ENCODE results near the gene EFCAB9.
A peak's percentile ranks its signal among the peaks of the same experiment; 100 is the strongest.

The EFCAB9 gene

DNA sequence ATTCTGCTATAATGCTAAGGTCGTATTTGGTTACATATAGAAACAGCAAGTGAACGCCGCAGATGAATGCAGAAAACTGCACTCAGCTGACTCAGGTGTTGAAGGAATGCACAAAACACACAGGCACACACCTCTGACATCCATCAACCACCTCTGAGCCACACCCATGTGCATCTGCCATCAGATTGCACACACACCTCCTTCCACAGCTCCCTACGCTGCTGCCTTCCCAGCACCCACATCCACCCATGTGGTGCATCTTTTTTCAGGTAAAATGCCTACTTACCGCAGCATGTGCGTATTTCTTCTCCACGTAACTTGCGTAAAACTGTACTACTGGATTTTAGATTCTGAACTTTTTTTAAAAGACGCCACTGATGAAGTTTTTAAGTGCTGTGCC lies 13.0 kb upstream of the EFCAB9 start:
- H3K9me3 ChIP-seq (ENCODE audit: insufficient read depth, low read depth, low read length) = no peaks in the 10 kb centered on the region
- no peaks in the 10 kb centered on the region for H3K27me3 ChIP-seq (ENCODE audit: insufficient read depth, low read length)
- H3K36me3 ChIP-seq (ENCODE audit: insufficient read depth, low read depth, low read length) = no peaks in the 10 kb centered on the region
- no peak overlapping the region for H3K9ac ChIP-seq (ENCODE audit: low read depth, low read length)
- H3K4me1 ChIP-seq (ENCODE audit: insufficient read depth, low read length) = peaks cover 15% of the 10 kb centered on the region
- H3K27ac ChIP-seq (ENCODE audit: low read length) = no peak overlapping the region
- no peak overlapping the region for H3K4me3 ChIP-seq (ENCODE audit: low read length)

GRCh38 chr5:172182291-172182690 lies 11.7 kb upstream of the EFCAB9 start:
- Histone ChIP-seq H3K27ac (ENCODE audit: low read length) (no peak overlapping the region), H3K27me3 (ENCODE audit: insufficient read depth, low read length) (peaks cover 8% of the 10 kb centered on the region; the same call in 1 of the 2 replicates), H3K9ac (ENCODE audit: low read depth, low read length) (no peak overlapping the region), H3K4me3 (ENCODE audit: low read length) (no peak overlapping the region), H3K4me1 (ENCODE audit: insufficient read depth, low read length) (peaks cover 18% of the 10 kb centered on the region), H3K36me3 (ENCODE audit: insufficient read depth, low read depth, low read length) (no peaks in the 10 kb centered on the region), H3K9me3 (ENCODE audit: insufficient read depth, low read depth, low read length) (no peaks in the 10 kb centered on the region)

- Histone ChIP-seq H3K36me3 (ENCODE audit: insufficient read depth, low read depth, low read length) (no peaks in the 10 kb centered on the region), H3K27me3 (ENCODE audit: insufficient read depth, low read length) (peaks cover 8% of the 10 kb centered on the region; the same call in 1 of the 2 replicates), H3K9ac (ENCODE audit: low read depth, low read length) (no peak overlapping the region), H3K9me3 (ENCODE audit: insufficient read depth, low read depth, low read length) (no peaks in the 10 kb centered on the region), H3K4me3 (ENCODE audit: low read length) (no peak overlapping the region), H3K4me1 (ENCODE audit: insufficient read depth, low read length) (peaks cover 14% of the 10 kb centered on the region), H3K27ac (ENCODE audit: low read length) (no peak overlapping the region)
Observed at GRCh38 chr5:172183881-172184280, 10.1 kb upstream of the EFCAB9 start.

DNA sequence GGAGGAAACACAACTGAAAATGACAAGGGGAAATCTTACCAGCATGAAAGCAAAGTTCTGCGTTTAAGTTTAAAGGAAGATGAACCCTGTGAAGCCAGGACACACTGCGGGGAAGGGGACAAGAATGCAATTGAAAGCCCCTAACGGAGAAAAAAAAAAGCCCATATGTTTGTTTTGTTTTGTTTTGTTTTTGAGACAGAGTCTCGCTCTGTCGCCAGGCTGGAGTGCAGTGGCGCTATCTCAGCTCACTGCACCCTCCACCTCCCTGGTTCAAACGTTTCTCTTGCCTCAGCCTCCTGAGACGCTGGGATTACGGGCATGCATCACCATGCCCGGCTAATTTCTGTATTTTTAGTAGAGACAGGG lies 8.9 kb upstream of the EFCAB9 start:
- Histone ChIP-seq H3K27me3 (ENCODE audit: insufficient read depth, low read length) (peaks cover 17% of the 10 kb centered on the region; the same call in 1 of the 2 replicates), H3K9me3 (ENCODE audit: insufficient read depth, low read depth, low read length) (no peaks in the 10 kb centered on the region), H3K27ac (ENCODE audit: low read length) (no peak overlapping the region), H3K4me1 (ENCODE audit: insufficient read depth, low read length) (peaks cover 8% of the 10 kb centered on the region; the same call in 1 of the 2 replicates), H3K36me3 (ENCODE audit: insufficient read depth, low read depth, low read length) (no peaks in the 10 kb centered on the region), H3K4me3 (ENCODE audit: low read length) (no peak overlapping the region), H3K9ac (ENCODE audit: low read depth, low read length) (no peak overlapping the region)

DNA sequence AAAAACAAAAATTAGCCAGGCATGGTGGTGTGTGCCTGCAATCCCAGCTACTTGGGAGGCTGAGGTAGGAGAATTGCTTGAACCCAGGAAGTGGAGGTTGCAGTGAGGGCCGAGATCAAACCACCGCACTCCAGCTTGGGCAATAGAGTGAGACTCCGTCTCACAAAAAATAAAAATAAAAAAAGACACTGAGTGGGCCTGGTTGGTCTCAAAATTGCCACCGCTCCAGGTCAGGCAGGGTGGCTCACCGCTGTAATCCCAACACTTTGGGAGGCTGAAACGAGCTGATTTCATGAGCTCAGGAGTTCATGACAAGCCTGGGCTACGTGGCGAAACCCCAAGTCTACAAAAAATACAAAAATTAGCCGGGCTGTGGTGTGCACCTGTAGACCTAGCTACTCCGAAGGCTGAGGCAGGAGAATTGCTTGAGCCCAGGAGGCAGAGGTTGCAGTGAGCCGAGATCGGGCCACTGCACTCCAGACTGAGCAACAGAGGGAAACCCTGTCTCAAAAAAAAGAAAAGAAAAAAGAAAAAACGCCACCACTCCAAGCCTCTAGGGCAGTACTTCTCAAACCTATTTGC lies 7.8 kb upstream of the EFCAB9 start:
- H3K4me1 ChIP-seq (ENCODE audit: insufficient read depth, low read length) = peaks cover 8% of the 10 kb centered on the region; the same call in 1 of the 2 replicates
- H3K9me3 ChIP-seq (ENCODE audit: insufficient read depth, low read depth, low read length) = no peaks in the 10 kb centered on the region
- H3K27ac ChIP-seq (ENCODE audit: low read length) = no peak overlapping the region
- H3K9ac ChIP-seq (ENCODE audit: low read depth, low read length) = no peak overlapping the region
- H3K36me3 ChIP-seq (ENCODE audit: insufficient read depth, low read depth, low read length) = no peaks in the 10 kb centered on the region
- H3K27me3 ChIP-seq (ENCODE audit: insufficient read depth, low read length) = peaks cover 20% of the 10 kb centered on the region; the same call in 1 of the 2 replicates
- peak overlapping the region; percentile 81 for H3K4me3 ChIP-seq (ENCODE audit: low read length)

DNA sequence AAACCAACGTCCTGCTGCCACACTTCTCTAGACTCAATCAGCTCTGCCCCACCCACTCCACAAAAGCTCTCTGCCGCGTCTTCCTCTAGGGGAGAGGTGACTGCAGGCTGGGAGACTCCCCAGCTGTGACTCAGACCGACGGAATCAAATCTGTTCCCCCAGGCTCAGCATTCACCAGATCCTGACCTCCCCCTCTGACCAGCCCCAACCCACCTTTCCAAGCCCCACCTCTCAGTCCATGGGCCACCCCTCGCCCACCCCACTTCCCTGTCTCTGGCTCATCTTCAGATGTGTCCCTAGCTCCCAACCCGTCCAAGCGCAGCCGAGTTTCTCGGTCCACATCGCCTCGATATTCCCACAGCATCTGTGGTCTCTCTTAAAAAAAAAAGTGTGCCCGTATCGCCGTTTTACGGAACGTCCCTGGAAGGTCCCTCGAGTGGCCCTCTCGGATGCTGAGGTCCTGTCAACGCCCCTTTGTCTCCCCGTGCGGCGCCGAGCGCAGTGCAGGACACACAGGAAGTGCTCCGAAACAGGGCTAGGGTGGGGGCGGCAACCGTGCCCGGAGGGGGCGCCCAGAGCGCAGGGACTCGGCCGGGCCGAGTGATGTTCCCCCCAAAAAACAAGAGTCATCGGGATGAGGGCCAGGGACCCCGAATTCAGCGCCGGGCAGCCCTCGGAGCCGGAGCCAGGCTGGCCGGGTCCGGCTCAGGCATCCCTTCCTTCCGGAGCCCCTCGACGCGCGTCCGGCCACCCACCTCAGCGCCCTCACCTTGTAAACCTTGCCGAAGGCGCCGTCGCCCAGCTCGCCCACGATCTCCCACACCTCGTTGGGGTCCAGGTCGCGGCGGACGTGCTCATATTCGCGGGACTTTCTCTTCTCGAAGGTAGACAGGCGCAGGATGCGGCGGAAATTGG lies 6.6 kb upstream of the EFCAB9 start:
- H3K27ac ChIP-seq (ENCODE audit: low read length) = no peak overlapping the region
- H3K9me3 ChIP-seq (ENCODE audit: insufficient read depth, low read depth, low read length) = no peaks in the 10 kb centered on the region
- H3K27me3 ChIP-seq (ENCODE audit: insufficient read depth, low read length) = peaks cover 20% of the 10 kb centered on the region; the same call in 1 of the 2 replicates
- peaks cover 8% of the 10 kb centered on the region; the same call in 1 of the 2 replicates for H3K4me1 ChIP-seq (ENCODE audit: insufficient read depth, low read length)
- H3K36me3 ChIP-seq (ENCODE audit: insufficient read depth, low read depth, low read length) = no peaks in the 10 kb centered on the region
- peak overlapping the region; percentile 66; the same call in 1 of the 2 replicates for H3K9ac ChIP-seq (ENCODE audit: low read depth, low read length)
- peak overlapping the region; percentile 81 for H3K4me3 ChIP-seq (ENCODE audit: low read length)

DNA sequence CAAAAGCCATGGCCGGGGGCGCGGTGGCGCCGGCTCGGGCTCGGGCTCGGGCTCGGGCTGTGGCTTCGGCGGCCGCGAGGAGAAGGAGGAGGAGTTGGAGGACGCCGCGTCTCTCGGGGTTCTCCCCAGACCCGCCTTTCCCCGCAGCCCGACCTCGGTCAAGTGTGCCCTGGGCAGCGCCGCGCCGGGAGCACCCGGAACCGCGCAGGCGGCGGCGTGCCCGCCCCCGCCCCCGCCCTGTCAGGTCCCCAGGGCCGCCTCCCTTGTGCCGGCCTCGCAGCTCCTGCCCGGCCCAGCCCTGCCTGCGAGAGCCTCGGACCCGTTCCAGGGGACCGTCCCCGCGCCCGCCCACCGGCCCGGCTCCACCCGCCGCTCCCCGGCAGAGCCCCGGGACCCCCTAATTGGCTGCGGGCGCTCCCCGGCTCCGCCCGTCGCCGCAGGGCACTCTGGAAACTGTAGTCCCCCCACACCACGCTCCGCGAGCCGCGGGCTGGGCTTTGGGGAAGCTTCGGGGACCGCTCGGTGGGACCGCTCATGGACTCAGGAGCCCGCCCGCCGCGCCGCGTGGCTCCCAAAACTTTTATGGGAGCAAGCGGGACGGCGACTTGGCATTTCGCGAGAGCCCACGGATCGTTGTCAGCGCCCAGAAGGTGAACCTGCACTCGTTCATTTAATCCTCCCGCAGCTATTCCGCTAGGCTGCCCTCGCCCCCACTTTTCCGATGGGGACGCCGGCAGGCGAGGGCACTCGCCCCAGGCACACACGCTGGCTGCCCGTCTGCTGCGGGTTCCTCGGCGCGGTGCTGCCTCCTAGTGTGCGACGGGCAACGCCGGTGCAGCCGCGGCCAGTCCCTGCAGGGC lies 5.7 kb upstream of the EFCAB9 start, which contains the start of gene STK10:
Gene STK10, minus strand, starts transcription at position 192 of the 860 bp plus-strand sequence. Its CDS starts 182 bp downstream, at position 10.
- Histone ChIP-seq H3K9ac (ENCODE audit: low read depth, low read length) (peak within 1 kb of the TSS; percentile 66; the same call in 1 of the 2 replicates), H3K9me3 (ENCODE audit: insufficient read depth, low read depth, low read length) (no peaks in the 10 kb centered on the region), H3K4me1 (ENCODE audit: insufficient read depth, low read length) (peaks cover 8% of the 10 kb centered on the region; the same call in 1 of the 2 replicates), H3K36me3 (ENCODE audit: insufficient read depth, low read depth, low read length) (no peaks in the 10 kb centered on the region), H3K27ac (ENCODE audit: low read length) (no peak within 1 kb of the TSS), H3K27me3 (ENCODE audit: insufficient read depth, low read length) (peaks cover 20% of the 10 kb centered on the region; the same call in 1 of the 2 replicates), H3K4me3 (ENCODE audit: low read length) (peak within 1 kb of the TSS; percentile 81)

DNA sequence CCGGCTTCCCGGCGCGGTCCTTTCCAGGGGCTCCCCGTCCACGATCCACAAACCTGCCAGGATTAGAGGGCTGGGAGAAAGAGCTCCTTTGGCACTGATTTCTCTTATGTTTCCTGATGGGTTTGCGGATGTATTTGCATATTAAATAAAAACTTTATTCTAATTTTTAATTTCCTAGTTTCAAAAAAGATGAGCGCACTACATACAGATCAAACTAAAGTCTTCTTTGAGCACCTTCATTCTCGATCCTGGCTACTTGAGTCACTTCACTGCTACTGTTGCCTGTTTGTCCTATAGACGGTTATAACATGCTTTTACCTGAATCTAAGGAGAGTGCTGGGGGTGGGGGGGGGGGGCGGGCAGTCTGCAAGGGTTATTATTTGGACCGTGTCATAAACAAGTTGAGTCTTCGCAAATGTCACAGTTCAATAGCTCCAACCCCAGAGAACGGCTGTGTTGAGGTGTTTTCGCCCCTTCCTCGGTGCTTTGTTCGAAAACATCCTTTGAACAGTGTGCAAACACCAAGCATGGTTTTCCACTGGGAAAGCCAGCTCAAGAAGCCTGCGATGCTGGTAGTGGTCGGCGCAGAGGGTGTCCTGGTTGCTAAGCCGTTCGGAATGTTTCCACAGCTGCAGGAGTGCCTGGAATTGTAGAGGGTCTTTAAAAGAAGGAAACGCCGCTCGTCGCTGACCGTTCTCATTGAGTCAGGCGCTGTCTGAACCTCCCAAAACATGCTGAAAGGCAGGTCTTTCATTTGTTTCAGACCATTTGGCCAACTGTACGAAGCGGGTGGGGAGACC lies 4.9 kb upstream of the EFCAB9 start:
- Histone ChIP-seq H3K4me1 (ENCODE audit: insufficient read depth, low read length) (peaks cover 8% of the 10 kb centered on the region; the same call in 1 of the 2 replicates), H3K36me3 (ENCODE audit: insufficient read depth, low read depth, low read length) (no peaks in the 10 kb centered on the region), H3K9me3 (ENCODE audit: insufficient read depth, low read depth, low read length) (no peaks in the 10 kb centered on the region), H3K27ac (ENCODE audit: low read length) (no peak overlapping the region), H3K4me3 (ENCODE audit: low read length) (peak overlapping the region; percentile 81), H3K27me3 (ENCODE audit: insufficient read depth, low read length) (peaks cover 20% of the 10 kb centered on the region; the same call in 1 of the 2 replicates), H3K9ac (ENCODE audit: low read depth, low read length) (peak overlapping the region; percentile 66; the same call in 1 of the 2 replicates)

- Histone ChIP-seq H3K4me3 (ENCODE audit: low read length) (peak overlapping the region; percentile 81), H3K27me3 (ENCODE audit: insufficient read depth, low read length) (peaks cover 20% of the 10 kb centered on the region; the same call in 1 of the 2 replicates), H3K9me3 (ENCODE audit: insufficient read depth, low read depth, low read length) (no peaks in the 10 kb centered on the region), H3K4me1 (ENCODE audit: insufficient read depth, low read length) (peaks cover 8% of the 10 kb centered on the region; the same call in 1 of the 2 replicates), H3K27ac (ENCODE audit: low read length) (no peak overlapping the region), H3K9ac (ENCODE audit: low read depth, low read length) (peak overlapping the region; percentile 14; the same call in 1 of the 2 replicates), H3K36me3 (ENCODE audit: insufficient read depth, low read depth, low read length) (no peaks in the 10 kb centered on the region)
Observed at GRCh38 chr5:172189693-172190296, 4.2 kb upstream of the EFCAB9 start.

DNA sequence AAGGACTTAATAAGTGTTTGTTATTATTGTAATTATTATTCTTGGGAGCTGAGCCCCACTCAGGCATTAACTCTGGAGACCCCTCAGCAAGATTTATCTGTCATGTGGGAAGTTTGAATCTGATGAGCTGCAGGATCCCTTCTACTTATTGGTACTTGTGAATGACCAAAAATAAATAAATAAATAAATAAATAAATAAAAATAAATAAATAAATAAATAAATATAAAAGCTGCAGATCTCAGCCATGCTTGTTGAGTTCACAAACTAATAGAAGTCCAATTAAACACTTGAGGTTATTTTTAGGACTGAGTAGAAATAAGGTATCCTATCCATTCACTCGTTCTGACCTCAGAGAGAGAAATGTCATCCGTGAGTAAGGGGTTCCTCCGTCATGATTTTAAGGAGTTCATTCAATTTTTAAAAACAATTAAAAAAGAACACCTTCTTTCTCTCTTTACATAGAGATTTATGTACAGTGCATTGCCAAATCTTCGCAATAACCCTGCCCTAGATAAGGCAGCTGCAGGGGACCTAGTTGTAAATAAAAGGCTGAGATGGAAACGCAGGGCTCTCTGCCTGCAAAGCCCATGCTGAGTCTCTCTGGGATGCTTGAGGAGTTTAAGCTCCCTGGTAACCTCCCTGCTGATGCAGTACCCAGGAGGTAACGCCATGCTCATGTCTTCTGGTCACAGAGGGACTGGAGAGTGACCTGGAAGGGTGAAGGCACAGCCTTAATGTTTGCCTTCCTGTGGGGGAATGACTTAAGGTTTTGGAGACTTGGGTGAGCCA lies 1.2 kb downstream of the EFCAB9 start:
- Histone ChIP-seq H3K4me1 (ENCODE audit: insufficient read depth, low read length) (no peaks in the 10 kb centered on the region), H3K9ac (ENCODE audit: low read depth, low read length) (no peak overlapping the region), H3K27me3 (ENCODE audit: insufficient read depth, low read length) (peaks cover 3% of the 10 kb centered on the region; the same call in 1 of the 2 replicates), H3K9me3 (ENCODE audit: insufficient read depth, low read depth, low read length) (peaks cover 6% of the 10 kb centered on the region; the same call in 1 of the 2 replicates), H3K27ac (ENCODE audit: low read length) (no peak overlapping the region), H3K4me3 (ENCODE audit: low read length) (no peak overlapping the region), H3K36me3 (ENCODE audit: insufficient read depth, low read depth, low read length) (no peaks in the 10 kb centered on the region)

Measured in iPS-20b (cell line).